ENCODE results near the gene LCA5L.
"Not testable (repeated sequence)": the region's sequence is repeated elsewhere in the genome, so short reads cannot be mapped to it uniquely, and the experiment has no call there.

Gene LCA5L

GRCh38 chr21:39429445-39429844 is 16.1 kb downstream of the LCA5L start:
- no peak for DNase-seq (ENCODE audit: low read depth)

GRCh38 chr21:39422527-39423241 is 22.9 kb downstream of the LCA5L start:
- no peak for TF ChIP-seq CTCF (conservative IDR thresholded peaks at IDR 0.05; ENCODE audit: control insufficient read depth, insufficient read depth, low read depth, low read length)
- no peak overlapping the region for H3K4me3 ChIP-seq (ENCODE audit: control insufficient read depth, low read depth, low read length)
- no peak for DNase-seq (ENCODE audit: low read depth)

More at GRCh38 chr21:39429445-39429844, 16.1 kb downstream of the LCA5L start:
- no peak for TF ChIP-seq CTCF (conservative IDR thresholded peaks at IDR 0.05; ENCODE audit: control insufficient read depth, insufficient read depth, low read depth, low read length)
- H3K4me3 ChIP-seq (ENCODE audit: control insufficient read depth, low read depth, low read length) = no peak overlapping the region

- H3K4me3 ChIP-seq (ENCODE audit: control insufficient read depth, low read depth, low read length); DNase-seq (ENCODE audit: low read depth): not testable (repeated sequence)
These were observed 26.4 kb downstream of the LCA5L start for GRCh38 chr21:39419204-39419603.

- DNase-seq (ENCODE audit: low read depth) = no peak
- H3K4me3 ChIP-seq (ENCODE audit: control insufficient read depth, low read depth, low read length) = no peak overlapping the region
- TF ChIP-seq CTCF (conservative IDR thresholded peaks at IDR 0.05; ENCODE audit: control insufficient read depth, insufficient read depth, low read depth, low read length) = no peak
These were observed 39.5 kb downstream of the LCA5L start for GRCh38 chr21:39406065-39406464.

- TF ChIP-seq CTCF (conservative IDR thresholded peaks at IDR 0.05; ENCODE audit: control insufficient read depth, insufficient read depth, low read depth, low read length) = no peak
- no peak for DNase-seq (ENCODE audit: low read depth)
- no peak overlapping the region for H3K4me3 ChIP-seq (ENCODE audit: control insufficient read depth, low read depth, low read length)
These were observed 45.4 kb downstream of the LCA5L start for GRCh38 chr21:39400173-39400572.

- H3K4me3 ChIP-seq (ENCODE audit: control insufficient read depth, low read depth, low read length) = no peak overlapping the region
- no peak for DNase-seq (ENCODE audit: low read depth)
- no peak for TF ChIP-seq CTCF (conservative IDR thresholded peaks at IDR 0.05; ENCODE audit: control insufficient read depth, insufficient read depth, low read depth, low read length)
These were observed 47.8 kb downstream of the LCA5L start for GRCh38 chr21:39397646-39398385.

GRCh38 chr21:39392981-39393380 is 52.6 kb downstream of the LCA5L start:
- H3K4me3 ChIP-seq (ENCODE audit: control insufficient read depth, low read depth, low read length) = no peak overlapping the region
- no peak for TF ChIP-seq CTCF (conservative IDR thresholded peaks at IDR 0.05; ENCODE audit: control insufficient read depth, insufficient read depth, low read depth, low read length)
- DNase-seq (ENCODE audit: low read depth) = no peak
